GM19324 (cell line): Measurements from ENCODE around the gene CRTC3.
"Not testable (repeated sequence)": the region's sequence is repeated elsewhere in the genome, so short reads cannot be mapped to it uniquely, and the experiment has no call there.

ENCODE experiments used
- ATAC-seq: cut with Tn5 transposase; IDR thresholded peaks from one replicate; pipeline ENCODE4 v1.9.1; 2021; ENCODE audit warnings: mild to moderate bottlenecking, moderate library complexity; ENCODE audit not compliant: unreplicated experiment, low FRiP score

CRTC3 gene

DNA sequence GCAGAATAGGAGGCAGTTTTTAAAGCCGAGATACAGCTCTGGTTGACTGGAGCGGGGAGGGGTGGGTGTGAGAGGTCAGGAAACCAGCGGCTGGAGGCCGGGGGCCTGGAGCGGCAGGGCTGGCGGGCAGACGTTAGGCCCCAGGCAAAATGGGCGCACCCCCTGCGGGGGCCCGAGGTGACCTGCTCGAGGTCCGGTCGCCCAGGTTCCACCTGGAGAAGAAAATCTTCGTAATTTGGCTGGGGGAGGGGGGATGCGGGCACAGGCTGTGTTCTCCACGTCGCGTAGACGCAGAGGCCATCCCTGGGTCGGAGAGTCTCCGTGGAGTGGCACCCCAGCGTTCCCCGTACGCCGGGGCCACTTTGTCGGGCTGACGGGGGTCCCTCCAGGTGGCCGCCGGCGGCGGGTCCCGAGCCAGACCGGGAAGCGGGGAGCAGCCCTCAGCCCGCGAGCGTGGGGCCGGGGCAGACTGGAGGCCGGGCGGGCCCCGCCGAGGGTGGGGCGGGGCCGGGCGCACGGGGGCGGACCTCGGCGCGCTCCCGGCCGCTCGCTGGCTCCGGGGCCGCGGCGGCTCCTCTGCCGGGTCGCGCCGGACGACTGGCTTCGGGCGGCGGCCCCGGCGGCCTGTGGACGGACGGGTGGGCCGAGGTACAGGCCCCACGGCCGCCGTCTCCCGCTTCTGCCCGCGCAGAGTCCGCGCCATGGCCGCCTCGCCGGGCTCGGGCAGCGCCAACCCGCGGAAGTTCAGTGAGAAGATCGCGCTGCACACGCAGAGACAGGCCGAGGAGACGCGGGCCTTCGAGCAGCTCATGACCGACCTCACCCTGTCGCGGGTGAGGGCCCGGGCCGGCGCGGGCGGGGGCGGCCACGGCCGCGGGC, at the start of gene CRTC3:
Gene CRTC3 (plus strand): TSS at position 553 of the 879 bp plus-strand sequence. CDS start 149 bp downstream, at position 702.
- peak; percentile 75 for ATAC-seq

DNA sequence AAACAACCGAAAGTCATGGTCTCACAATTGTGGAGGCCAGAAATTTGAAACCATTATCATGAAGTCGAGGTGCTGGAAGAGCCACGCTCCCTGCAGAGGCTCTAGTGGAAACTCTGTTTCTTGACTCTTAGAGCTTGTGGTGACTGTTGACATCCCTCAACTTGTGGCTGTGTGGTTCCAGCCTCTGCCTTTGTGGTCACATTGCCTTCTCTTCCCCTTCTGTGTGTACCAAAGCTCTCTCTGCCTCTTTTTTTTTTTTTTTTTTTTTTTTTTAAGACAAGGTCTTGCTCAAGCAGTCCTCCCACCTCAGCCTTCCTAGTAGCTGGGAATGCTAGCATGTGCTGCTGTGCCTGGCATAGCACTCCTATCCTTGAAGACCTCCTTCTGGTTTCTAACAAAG, 48.7 kb upstream of the CRTC3 start:
- no peak for ATAC-seq

DNA sequence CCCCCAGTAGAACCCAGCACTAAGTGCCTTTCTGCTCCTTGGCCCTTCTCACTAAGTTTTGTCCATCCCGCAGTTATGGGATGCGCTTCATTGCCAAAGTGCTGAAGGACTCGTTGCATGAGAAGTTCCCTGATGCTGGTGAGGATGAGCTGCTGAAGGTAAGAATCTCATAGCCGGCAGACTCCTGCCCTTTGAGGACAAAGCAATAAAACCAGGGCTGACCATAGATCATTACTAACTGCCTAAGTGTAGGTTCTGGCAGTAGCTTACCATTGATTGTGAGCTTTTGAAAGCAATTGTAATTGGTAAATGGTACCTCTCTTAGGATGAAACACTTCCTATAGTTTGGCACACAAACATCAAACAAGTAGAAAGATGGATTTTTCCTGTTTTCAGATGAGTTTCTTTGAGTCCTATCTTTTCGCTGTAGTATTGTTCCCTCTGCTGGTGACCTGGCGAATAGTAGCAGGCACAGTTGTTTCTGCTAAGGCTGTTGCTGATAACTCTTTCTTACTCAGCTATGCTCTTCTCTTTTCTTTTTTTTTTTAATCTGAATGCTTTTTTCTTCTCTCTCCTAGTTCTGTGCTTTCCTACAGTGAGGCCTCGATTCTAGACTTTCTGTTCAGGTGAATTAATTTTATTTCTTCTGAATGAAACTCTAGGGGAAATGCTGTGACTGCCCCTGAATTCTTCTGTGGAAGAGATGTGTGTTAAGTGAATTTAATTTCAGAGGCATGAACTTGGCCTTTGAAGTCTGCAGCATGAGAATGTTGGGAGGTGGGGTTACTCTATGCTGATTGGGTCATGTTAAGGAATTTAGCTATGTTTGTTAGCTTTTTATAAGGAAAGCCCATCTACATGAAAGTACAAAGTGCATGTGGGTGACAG, 47.4 kb upstream of the CRTC3 start:
- no peak for ATAC-seq

DNA sequence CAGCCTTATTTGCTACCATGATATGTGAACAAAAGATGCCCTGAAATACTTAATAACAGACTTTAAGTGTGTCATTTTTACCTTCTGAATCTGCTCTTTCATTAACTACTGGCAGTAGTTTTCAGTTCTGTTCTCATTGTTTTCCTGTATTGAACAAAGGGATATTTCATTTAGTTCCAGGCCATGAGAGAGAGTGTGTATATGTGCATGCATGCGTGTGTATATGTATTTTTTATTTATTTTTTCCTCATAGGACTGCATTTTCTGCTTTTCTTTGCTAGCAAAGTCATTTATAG, 46.8 kb upstream of the CRTC3 start:
- no peak for ATAC-seq

DNA sequence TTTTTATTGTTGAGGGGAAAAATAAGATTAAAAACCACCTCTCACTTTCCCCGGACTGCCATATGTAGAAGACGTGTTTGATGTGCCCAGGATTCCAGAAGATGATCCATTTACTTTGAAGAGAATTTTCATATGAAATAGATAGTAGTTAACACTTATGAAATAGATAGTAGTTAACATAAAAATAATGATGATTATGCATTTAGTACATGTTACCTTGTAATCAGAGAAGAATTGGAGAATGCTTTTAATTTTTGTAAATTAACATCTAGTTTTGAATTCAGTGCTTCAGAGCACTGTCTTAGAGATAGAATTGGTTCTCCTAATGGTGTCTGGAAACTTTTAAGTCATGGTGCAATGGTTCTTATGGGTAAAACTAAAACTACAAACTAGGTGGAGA, 46.1 kb upstream of the CRTC3 start:
- no peak for ATAC-seq

- no peak for ATAC-seq
Observed at GRCh38 chr15:90487186-90487585, 42.5 kb upstream of the CRTC3 start.

DNA sequence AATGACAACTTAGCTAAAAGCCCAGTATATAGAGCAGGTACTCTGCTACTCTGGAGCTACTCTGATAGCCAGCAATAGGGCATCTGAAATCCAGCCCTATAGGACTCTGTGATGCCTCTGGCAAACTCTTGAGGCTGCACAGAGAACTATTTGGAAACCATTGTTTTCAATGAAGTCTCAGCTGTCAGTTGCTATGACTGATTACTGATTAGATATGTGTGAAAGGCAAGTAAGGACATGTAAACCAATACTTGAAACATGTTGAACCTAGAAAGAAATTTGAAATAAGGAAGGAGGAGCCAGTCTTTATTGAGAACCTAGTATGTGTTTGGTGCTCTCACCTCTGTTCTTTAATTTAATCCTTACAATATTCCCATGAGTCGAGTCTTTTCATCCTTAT, 40.2 kb upstream of the CRTC3 start:
- no peak for ATAC-seq

- ATAC-seq: no peak
Observed at GRCh38 chr15:90489944-90490343, 39.8 kb upstream of the CRTC3 start.

- ATAC-seq: no peak
Observed at GRCh38 chr15:90493647-90494046, 36.1 kb upstream of the CRTC3 start.

- ATAC-seq: no peak
Observed at GRCh38 chr15:90495067-90495466, 34.7 kb upstream of the CRTC3 start.

- ATAC-seq: no peak
Observed at GRCh38 chr15:90496791-90497190, 32.9 kb upstream of the CRTC3 start.

DNA sequence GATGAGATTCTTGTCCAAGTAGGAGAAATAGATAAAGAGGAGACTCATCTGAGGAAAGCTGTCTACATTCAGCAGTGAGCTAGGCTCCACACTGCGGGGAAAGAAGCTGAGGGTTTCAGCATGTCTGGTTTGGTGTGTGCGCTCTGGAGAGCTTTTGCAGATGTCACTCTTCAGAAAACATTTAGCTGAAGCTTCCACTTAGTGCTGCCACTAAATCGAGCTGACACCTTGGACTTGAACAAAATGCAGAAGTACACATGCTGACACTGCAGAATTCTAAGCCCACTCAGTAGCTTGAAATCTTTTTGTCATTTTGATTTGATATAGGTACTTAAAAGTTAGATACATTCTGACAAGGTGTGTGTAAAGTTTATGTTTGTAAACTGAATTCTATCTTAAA, 32.3 kb upstream of the CRTC3 start:
- no peak for ATAC-seq

DNA sequence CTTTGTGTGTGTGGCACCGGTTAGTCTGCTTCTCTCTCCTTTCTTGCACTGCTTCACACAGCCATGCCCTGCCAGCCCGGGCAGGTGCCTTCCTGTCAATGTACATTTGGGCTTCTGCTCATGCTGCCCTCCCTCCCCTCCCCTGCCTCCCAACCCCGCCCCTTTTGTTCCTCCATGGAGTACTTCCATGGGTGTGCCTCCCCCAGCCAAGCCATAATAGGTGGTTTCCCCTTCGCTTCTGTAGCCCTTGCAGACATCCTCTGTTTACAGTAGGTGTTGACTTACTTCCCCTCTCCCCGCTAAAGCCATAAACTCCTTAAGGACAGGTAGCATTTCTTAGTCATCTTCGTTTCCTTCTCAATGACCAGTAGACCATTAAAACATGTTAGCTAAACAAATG, 31.8 kb upstream of the CRTC3 start:
- no peak for ATAC-seq

DNA sequence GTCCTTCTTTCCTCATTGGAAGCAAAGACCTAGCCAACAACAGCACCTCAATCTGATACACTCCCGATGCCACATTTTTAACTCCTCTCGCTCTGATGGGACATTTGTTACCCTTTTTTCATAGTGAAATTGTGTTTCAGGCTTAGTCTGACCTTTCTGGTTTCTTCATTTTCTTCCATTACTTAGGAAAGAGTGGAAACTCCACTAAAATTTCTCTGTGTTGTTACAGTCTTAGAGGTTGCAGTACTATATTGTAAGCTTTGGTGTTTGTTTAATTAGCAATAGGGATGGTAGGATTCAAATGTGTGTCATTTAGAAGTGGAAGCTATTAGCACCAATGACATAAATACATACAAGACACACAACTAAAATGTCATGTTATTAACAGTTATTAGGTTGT, 29.6 kb upstream of the CRTC3 start:
- ATAC-seq: no peak

GRCh38 chr15:90501898-90502297, 27.8 kb upstream of the CRTC3 start:
- no peak for ATAC-seq

DNA sequence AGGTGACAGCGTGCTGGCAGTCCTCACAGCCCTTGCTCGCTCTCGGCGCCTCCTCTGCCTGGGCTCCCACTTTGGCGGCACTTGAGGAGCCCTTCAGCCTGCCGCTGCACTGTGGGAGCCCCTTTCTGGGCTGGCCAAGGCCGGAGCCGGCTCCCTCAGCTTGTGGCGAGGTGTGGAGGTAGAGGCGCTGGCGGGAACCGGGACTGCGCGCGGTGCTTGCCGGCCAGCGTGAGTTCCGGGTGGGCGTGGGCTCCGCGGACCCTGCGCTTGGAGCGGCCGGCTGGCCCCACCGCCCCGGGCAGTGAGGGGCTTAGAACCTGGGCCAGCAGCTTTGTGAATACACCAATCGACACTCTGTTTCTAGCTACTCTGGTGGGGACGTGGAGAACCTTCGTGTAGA, 18.9 kb upstream of the CRTC3 start:
- not testable (repeated sequence) for ATAC-seq

DNA sequence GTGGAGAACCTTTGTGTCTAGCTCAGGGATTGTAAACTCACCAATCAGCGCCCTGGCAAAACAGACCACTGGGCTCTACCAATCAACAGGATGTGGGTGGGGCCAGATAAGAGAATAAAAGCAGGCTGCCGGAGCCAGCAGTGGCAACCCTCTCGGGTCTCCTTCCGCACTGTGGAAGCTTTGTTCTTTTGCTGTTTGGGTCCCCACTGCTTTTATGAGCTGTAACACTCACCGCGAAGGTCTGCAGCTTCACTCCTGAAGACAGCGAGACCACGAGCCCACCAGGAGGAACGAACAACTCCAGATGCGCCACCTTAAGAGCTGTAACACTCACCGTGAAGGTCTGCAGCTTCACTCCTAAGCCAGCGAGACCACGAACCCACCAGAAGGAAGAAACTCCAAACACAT, 18.5 kb upstream of the CRTC3 start:
- not testable (repeated sequence) for ATAC-seq

- ATAC-seq: no peak
Observed at GRCh38 chr15:90512276-90512675, 17.4 kb upstream of the CRTC3 start.

DNA sequence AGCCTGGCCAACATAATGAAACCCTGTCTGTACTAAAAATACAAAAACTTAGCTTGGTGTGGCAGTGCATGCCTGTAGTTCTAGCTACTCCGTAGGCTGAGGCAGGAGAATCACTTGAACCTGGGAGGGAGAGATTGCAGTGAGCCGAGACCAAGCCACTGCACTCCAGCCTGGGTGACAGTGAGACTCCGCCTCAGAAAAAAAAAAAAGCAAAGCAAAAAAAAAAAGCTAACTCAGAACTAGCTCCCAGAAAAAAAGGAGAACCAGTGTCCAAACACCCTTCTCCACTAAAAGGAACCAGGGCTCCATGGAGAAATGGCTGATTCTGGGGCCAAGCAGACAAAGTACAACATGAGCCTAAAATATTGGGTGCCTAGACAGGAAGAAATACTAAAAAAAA, 16.7 kb upstream of the CRTC3 start:
- ATAC-seq: no peak

- no peak for ATAC-seq
Observed at GRCh38 chr15:90513448-90513847, 16.3 kb upstream of the CRTC3 start.

DNA sequence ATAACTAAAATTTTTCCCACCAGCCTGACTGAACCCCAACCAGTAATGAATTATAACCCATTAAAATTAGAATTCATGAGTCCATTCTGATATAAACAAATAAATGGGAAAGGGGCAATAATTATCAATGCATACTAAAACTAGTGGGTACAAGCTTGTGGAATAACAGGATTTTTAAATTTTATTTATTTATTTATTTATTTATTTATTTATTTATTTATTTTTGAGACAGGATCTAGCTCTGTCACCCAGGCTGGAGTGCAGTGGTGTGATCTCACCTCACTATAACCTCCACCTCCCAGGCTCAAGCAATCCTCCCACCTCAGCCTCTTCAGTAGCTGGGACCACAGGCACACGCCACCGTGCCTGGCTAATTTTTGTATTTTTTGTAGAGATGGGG, 15.8 kb upstream of the CRTC3 start:
- ATAC-seq: not testable (repeated sequence)

- ATAC-seq: no peak
Observed at GRCh38 chr15:90519688-90520087, 10.0 kb upstream of the CRTC3 start.
